Measurements from ENCODE around the gene SIRT4. TPM values are rescaled to one million over a fixed set of nuclear protein-coding genes. Genes with fewer than 3 reads are reported as not detected.

The SIRT4 gene
- total and polyA plus RNA-seq, 2 of the 13 experiments (the other 11 are each of a cell fraction or from before 2014, with no cell fraction given): 3.4 to 5.8 TPM

GRCh38 chr12:120292661-120293531, 9.2 kb upstream of the SIRT4 start, which contains the start of gene RNU4-1 (continued):
- TF ChIP-seq ZBTB4 (CRISPR knock-in tag; IDR thresholded peaks at IDR 0.05; ENCODE audit: borderline replicate concordance) (no peak), SIX1 (CRISPR knock-in tag; IDR thresholded peaks at IDR 0.05; ENCODE audit: borderline replicate concordance) (peak; percentile 84), ZNF280D (CRISPR knock-in tag; IDR thresholded peaks at IDR 0.05) (no peak), PLSCR1 (CRISPR knock-in tag; IDR thresholded peaks at IDR 0.05; ENCODE audit: borderline replicate concordance) (no peak), FOXK1 (CRISPR knock-in tag; IDR thresholded peaks at IDR 0.05; ENCODE audit: borderline replicate concordance, low read depth) (no peak; the same call in 1 of the 2 replicates), ZNF296 (CRISPR knock-in tag; conservative IDR thresholded peaks at IDR 0.05) (no peak), HNRNPL (IDR thresholded peaks at IDR 0.05; ENCODE audit: low read depth, low read length) (no peak), ATF3 (CRISPR knock-in tag; IDR thresholded peaks at IDR 0.05) (no peak; the same call in 1 of the 2 replicates), ATF4 (CRISPR knock-in tag; IDR thresholded peaks at IDR 0.05) (peak; percentile 56 to 66; a peak in 1 of 4 replicates), IKZF1 (IDR thresholded peaks at IDR 0.05) (no peak), SSRP1 (CRISPR knock-in tag; IDR thresholded peaks at IDR 0.05) (peak; percentile 93; the same call in 1 of the 2 replicates), TERF1 (CRISPR knock-in tag; IDR thresholded peaks at IDR 0.05) (no peak), NCOA1 (CRISPR knock-in tag; IDR thresholded peaks at IDR 0.05) (0 out of 2 replicates have a peak, but pooled peaks have one; percentile 24), GFI1 (CRISPR knock-in tag; IDR thresholded peaks at IDR 0.05; ENCODE audit: borderline replicate concordance) (no peak)

All from HepG2 (cell line).